ENCODE results near the gene MPP3.
A peak's percentile ranks its signal among the peaks of the same experiment; 100 is the strongest.

MPP3 gene

DNA sequence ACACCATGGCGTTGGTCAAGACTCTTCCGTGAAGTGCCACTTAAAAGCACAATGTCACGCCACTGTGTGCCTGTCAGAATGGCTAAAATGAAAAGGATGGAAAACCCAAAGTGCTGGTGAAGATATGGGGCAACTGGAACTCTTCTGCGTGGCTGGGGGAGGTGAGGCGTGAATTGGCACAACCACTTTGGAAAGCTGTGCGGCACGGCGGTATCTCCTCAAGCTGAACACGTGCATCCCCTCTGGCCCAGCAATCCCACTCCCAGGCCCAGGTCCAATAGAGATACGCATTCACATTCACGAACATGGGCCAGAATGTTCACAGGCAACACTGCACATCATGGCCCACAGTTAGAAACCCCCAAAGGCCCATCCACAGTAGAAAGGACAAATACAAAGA, 63.1 kb downstream of the MPP3 start:
- DNase-seq: no peak

DNA sequence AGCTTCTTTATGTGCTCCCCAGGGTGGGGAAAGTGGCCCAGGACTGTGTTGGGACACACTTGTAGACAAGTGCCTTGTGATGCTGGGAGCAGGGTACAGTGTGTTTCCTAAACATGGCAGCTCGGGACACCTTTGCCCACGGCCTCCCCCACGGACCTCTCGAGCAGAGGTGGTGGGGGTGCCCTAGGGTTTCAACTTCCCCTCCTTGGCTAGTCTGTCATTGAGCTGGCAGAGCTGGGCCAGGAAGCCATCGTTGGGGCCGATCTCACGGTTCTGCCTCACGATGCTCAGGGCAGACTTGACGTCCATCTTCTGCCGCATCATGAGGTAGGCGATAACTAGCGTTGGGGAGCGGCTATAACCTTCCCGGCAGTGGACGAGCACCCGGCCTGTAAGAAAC, 63.5 kb downstream of the MPP3 start:
- no peak for DNase-seq

DNA sequence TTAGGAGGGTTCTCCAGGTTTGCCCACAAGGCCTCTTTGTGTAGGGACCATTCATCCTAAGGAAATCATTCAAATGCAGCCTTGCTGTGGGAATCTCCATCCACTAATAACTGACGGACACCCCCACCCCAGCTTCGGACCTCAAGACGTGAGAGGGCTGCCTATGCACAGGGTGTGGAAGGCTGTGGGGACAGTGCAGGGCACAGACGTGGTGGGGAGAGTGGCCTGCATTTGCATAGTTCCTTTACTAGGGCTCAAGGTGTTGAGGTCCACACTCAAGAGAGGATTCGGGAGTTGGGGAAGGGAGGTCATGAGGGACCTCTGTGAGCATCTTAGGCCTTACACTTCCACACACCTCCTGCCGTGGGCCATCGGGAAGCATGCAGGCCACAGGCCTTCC, 64.0 kb downstream of the MPP3 start:
- no peak for DNase-seq

DNA sequence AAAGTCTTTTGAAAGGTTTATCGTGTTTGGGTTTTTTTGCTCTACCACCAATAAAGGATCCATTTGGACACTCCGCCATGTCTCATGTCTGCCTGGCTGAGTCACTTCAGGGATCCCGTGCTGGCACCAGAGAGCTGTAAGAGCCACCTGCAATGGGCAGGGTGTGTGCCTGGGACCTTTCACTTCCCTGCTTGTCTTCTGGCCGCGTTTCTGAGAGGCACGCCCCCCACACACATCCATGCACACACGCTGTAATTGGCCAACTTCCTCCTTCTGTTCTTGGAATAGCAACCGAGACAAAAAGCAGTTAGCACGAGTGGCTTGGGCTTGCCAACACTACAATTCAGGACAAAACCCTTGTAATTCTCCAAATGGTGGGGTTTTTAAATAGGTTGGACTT, 64.6 kb downstream of the MPP3 start:
- peak; percentile 94 for DNase-seq

DNA sequence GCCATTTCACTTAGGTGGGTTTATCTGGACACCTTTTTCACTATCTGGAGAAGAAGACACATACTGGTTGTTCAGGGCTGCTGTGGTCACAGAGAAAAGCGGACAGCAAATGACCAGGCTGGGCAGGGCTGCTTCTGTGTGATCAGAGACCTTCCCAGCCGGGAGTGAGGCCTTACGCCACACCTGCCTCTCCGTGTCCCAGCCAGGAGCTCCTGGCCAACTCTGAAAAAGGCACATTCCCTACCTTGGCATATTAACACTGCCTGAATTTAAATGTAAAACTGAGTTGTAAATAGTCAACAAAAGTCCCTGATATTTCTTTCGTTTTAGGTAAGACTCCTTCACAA, 65.3 kb downstream of the MPP3 start:
- no peak for DNase-seq

DNA sequence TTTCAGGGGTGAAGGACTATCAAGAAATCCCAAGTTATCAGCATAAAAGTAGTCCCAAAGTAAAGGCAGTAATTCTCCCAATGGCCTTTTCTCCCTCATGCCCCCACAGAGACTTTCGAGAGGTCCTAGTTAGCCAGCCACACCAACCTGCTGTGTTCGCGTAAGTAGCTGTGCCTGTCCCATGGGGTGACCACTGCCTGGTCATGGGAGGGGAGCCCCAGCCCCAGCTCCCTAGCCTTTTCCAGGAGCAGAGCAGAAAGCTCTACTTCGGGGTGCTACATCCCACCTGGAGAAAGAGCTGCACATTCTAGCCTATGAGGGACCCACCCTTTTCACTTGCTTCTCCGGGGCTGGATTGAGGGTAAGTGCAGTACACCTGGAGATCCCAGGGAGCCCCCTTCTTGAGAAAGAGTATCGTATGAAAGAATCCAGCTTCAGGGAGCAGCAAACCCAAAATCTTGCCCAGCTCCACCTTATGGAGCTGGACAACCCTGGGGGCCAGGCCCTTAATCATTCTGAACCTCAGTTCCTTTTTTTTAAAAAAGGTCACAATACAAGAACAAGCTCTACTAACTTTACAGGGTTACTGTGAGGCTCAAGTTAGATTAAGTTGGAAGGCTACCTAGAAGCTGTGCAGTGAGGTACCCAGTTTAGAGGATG, 65.8 kb downstream of the MPP3 start:
- DNase-seq: peak in 1 of 2 experiments; percentile 27

DNA sequence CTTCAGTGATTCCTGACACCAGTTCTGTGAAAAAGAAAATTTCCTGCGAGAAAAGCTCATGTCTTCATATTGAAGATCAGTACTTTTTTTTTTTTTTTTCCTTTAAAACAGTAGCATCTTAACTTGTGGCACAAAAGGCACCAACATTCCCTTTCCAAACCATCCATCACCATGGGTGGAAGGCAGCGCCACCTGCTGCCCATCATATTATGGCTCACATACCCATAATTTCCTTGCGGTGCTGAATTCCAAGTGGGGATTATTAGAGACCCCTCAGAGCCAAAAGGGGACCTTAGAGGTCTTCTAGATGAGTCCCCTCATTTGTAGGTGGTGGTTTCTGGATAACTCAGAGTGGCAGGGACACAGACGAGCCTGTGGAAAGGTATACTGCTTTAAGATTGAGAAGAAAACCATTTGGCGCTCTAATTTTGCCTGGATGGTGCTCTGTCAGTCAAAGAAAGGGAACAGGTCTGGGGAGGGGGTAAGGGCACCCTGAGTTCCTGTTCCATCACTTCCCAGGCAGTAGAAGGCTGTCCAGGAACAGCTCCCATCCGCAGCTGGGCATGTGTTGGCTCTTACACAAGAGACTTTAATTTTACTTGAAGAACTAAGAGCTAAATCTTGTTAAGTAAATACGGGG, 66.4 kb downstream of the MPP3 start:
- DNase-seq: peak in 1 of 2 experiments; percentile 23

DNA sequence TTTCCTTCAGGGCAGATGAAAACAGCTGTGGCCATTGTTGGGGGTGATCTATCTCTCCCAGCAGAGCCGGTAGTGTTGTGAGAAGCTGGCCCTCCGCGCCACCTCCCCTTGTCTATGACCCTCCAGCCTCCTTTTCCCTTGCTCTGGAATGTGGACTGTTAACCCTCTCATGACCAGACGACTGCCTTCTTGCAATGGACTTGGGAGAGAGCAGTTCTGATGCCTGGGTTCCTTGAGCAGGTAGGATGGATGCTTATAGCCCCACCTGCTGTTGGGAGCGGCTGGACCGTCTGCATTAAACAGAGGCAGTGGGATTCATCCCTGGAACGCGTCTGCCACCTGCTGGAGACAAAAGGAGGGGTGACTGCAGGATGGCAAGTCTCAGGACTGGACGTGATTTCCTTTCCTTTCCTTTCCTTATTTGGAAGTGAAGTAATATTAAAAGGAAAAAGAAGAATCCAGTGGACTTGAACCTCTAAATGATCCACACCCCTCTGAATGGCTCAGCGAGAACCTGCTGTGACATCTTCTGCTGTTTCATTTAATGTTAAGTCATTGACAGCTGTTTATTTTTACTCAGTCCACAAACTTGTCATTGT, 72.6 kb downstream of the MPP3 start:
- DNase-seq: peak; percentile 87 to 88

DNA sequence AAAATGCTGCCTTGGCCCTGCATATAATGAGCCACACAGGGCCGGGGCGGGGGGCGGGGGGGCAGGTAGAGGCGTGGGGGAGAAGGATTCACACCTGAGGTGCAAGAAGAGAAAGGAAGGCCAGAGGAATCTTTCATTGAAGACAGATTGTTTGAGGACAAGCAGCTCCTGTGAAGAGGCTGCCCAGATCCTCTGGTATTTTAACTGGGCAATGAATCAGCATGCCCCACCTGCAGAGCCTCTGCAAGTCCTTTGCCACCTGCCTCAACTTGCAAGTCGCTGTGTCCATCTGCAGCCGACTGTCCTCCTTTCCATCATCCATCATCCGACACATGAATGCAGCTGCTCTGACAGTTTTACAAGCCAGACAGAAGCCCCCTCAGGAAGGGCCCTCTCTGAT, 73.1 kb downstream of the MPP3 start:
- no peak for DNase-seq

DNA sequence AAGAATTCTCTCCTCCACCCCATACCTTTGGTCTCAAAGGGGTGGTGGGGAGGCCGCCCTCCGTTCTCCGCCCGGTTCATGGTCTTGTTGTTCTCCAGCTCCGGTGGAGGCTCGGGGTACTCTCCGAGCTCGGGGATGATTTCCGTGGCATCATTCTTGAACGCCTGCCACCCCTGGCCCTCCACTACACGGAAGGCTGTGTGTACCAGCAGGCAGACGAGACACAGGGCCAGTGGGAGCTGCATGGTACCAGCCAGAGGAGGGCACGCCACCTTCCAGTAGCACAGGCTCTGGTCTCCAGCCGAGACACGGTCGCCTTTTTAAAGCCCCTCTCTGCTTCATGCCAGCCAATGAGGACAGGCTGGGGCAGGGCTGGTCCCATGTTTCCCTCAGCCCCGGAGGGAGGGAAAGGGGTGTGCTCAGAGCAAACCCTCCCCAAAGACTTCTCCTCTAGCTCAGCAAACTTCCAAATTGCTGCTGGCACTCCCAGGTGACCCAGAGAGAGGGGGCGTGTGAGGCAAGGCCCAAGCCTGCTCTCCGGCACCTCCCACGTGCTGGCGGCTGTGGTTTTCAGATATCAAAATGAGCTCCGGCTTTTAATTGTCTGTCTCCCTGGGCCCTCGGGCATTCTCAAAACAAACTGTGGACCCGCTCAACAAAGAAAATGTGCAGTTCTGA, 74.3 kb downstream of the MPP3 start, which contains the start of gene SOST:
TSS of gene SOST (minus strand) at position 295 of the 678 bp plus-strand sequence. CDS start at position 245, 50 bp downstream.
- DNase-seq: no peak

DNA sequence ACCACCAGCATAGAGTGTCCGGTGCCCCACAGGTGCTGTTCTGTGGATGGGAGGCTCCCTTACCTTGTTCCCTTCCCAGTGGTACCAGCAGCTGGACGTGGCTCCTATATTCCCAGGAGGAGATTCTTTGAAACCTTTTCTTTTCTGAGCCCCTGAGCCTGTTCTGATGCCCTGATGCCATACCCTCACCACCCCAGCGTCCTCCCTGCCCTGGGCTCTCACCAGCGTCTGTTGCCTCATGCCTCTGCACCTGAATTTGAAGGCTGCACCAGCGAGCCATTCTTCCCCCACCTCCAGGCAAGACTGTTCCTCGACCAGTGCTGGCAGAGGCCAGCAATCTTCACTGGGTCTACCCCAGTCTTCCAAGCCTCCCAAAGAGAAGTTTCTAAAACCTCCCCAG, 74.9 kb downstream of the MPP3 start:
- DNase-seq: no peak

DNA sequence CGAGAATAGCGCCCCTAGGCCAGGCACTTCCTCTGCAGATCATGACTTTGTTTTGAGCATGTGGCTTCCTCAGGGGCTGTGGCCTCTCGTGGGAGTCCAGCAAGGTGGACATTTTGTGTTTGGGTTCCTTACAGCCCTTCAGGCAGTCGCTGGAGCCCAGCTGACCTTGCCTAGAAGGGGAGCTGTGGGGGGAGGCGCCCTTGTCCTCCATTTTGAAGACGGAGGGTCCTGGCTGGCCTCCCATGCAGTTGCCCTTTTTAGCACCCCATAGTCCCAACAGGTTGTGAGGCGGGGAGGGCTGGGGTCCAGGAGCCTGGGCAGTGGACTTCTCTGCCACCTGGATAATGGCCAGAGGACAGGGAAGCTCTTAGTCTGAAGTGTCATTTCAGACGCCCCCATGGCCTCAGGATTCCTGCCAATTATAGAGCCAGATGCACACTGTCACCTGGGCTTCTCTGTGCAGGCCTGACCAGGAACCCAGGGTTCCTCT, 75.7 kb downstream of the MPP3 start:
- DNase-seq: no peak

DNA sequence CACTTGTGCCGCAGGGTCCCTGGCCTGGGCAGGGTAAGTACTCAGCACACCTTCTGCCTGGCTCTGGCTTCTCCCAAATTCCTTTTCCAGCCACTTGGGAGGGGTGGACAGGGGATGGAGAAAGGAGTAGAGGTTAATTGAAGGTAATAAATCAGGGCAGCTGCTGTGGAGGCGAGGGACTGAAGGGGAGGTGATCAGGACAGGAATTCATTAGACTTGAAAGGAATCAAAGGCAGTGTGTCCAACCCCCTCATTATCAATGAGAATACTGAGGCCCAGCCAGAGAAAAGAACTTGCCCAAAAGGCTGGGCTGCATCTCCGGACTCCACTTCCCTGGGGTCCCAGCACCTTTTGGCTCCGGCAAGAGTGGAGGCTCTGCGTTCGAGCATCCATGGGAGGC, 76.7 kb downstream of the MPP3 start:
- DNase-seq: no peak

DNA sequence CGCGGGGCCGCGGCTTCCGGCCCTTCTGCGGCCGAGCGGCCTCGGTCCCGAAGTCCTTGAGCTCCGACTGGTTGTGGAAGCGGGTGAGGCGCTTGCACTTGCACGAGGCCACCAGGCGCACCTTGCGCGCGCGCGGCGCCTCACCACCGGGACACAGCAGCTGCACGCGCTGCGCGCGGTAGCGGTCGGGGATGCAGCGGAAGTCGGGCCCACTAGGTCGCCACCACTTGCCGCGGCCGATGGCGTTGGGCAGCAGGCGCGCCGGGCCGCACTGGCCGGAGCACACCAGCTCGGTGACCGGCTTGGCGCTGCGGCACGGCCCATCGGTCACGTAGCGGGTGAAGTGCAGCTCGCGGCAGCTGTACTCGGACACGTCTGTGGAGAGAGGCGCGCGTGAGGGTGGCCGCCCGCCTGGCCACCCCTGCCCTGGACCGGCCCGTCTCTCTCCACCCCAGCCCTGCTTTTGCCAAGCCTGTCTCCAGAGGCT, 77.5 kb downstream of the MPP3 start:
- DNase-seq: no peak

DNA sequence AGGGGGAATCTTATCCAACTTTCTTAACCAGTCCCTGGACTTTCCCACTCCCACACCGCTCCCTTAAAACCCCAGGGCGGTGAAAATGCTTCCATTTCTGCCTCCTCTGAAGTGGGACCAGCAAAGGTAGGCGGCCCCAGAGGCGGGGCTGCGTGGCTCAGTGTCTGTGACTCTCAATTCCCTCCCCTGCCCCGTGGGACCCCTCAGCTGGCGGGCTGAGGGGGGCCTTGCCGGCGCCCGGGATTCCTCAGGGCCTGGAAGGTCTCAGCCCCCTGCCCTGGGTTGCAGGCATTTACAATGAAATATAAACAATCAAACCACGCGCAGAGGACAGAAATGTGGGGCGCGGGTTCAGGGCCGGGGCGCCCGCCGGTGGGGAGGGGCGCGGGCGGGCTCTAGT, 78.0 kb downstream of the MPP3 start:
- DNase-seq: no peak

DNA sequence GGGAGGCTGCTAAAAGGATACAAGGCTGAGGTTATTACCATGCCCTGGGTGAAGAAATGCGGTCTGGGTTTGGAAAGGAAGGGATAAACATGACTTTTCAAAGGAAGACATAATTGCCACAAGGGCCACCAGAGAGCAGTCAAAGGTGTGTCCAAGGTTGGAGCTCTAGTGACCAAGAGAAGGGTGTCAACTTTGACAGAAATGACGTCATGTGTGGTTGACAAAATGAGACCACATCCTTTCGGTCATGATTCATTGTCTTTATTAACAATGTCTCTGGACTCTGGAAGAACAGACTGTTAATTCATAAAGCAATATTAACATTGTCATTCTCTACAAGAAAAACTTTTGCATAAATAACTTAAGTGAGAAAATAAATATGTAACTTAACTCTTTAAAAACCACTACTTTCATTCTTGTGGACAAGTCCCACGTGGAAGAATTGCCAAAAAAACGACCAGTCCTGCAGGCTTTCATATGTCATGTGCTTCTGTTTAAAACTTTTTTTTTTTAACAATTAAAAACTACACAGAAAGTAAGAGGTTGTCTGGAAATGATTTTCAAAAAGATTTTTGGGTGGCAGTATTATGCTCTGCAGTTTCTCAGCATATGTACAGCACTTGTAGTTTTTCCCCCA, 79.3 kb downstream of the MPP3 start:
- DNase-seq: no peak

All from AML-193 (cell line).